GM19395 (cell line): ENCODE measurements around the gene PBX3.

Experiments
- ATAC-seq: cut with Tn5 transposase; IDR thresholded peaks from one replicate; pipeline ENCODE4 v1.9.1; 2021; ENCODE audit warnings: mild to moderate bottlenecking, moderate library complexity; ENCODE audit not compliant: unreplicated experiment

The PBX3 gene

GRCh38 chr9:125854553-125855275 lies 107.5 kb downstream of the PBX3 start:
- ATAC-seq = no peak

DNA sequence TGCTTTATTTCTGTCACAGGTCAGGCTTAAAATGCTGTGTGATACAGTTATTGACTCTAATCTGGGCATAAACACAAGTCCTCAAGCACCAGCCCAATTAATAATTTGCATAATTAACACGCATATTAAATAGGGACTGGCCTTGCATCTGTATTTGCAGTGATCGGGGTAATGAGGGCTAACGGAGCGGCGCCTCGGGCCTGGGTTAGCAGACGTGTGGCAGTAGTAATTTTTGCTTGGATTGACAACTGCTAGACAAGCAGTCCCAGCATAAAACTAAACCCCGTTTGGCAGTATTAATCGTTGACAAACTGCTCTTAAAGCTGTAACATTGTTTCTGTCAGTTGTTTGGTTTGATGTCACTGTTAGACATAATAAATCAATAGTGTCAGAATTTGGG lies 109.2 kb downstream of the PBX3 start:
- ATAC-seq = no peak

DNA sequence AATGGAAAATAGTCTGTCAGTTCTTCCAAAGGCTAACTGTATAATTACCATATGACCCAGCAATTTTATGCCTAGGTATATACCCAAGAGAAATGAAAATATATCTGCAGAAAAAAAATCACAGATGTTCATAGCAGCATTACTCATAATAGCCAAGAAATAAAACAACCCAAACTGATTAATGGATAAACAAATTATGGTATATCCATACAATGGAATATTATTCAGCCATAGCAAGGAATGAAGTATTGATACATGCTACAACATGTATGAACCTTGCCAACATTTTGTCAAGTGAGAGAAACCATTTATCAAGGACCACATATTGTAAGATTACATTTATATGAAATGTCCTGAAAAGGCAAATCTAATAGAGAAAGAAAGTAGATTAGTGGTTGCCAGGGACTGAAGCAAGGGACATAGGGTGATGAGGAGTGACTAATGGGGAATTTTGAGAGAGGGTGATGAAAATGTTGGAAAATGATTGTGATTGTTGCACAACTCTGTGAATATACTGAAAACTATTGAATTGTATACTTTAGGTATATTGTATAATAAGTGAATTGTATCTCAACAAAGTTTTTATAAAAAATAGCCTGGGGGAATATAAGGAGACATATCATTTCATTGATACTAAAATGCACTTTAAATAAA lies 114.4 kb downstream of the PBX3 start:
- no peak for ATAC-seq

GRCh38 chr9:125863923-125864322 lies 116.8 kb downstream of the PBX3 start:
- ATAC-seq = no peak

DNA sequence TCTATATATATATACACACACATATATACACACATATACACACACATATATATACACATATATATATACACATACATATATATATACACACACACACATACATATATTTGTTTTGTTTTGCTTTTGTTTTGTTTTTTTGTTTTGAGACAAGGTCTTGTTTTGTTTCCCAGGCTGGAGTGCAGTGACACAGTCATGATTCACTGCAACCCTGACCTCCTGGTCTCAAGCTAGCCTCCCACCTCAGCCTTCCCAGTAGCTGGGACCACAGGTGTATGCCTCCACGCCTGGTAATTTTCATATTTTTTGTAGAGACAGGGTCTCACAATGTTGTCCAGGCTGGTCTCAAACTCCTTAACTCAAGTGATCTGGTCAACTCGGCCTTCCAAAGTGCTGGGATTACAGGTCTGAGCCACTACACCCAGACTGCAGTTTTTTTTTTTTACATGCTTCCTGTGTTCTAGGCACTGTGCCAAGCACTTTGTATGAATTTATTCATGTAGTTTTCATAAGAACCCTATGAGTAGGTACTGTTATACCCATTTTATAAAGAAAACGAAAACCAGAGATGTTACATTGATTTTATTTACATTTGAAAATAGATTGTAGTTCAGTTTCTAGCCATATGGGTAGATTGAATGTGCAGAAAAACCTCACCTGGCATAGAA lies 120.7 kb downstream of the PBX3 start:
- ATAC-seq = no peak

DNA sequence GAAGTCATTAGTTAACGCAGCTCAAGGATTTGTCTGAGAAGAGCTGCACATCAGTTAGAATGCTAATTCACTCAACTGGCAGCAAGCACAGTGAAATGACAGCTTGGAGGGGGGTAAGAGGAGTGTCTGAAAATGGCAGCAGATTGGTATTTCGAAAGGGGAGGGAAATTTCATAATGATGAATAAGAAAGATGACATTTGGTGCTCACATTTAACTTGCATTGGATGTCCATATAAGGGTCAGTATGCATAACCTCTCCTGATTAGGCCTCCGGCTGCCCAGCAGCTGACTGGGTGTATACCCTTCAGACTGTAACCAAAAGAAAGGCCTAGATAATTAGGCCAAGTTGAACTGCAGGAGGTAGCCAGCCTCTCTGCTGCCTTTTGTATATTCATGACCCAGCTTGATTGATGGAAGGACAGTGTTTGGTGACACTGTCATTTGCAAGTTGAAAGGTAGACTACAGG lies 131.0 kb downstream of the PBX3 start:
- ATAC-seq = no peak

DNA sequence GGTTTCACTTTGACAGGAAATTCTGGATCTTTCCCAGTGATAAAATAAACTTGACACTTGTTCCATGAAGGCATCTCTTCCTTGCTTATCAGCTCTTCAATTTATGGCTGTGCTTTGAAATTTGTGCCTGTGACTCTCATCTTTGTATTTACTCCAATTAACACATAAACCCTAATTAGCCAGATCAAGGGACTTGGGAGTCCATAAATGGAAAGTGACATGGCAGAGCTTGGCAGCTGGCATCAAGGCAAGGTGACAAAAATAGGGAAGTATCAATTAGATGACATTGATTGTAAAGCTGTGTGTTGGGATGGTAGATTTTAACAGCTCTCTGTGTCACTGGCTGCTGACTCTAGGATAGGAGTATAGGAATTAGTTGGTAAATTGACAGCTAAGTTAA lies 133.9 kb downstream of the PBX3 start:
- no peak for ATAC-seq

DNA sequence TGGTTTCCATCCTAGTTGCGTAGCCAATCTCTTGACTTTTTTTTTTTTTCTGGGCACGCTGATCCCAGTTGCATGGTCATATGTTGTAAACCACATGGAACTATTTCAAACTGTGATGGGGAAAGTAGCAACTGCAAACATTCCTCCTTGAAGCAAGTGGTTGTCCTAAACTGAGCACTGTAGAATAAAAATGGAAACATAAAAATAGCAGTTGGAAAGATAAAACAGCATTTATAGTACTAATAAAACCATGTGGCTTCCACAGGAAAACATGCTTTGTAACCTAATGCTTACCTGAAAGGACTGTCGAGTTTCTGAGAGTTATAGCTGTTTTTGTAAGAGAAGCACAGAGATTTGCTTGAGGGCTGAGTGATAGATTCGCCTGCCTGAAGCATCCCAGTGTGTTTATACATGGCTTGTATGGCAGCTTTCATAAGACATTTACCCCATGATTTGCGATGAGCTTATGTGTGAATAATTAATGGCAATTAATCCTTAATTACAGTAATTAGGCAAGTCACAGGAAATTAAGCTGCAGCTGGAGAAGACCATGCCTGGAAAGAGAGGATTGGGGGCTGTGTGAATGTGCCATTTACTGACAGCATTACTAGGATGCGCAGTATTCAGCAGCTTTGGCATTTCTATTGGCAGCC lies 136.5 kb downstream of the PBX3 start:
- ATAC-seq = no peak

GRCh38 chr9:125884218-125884595 lies 137.0 kb downstream of the PBX3 start:
- ATAC-seq = no peak

DNA sequence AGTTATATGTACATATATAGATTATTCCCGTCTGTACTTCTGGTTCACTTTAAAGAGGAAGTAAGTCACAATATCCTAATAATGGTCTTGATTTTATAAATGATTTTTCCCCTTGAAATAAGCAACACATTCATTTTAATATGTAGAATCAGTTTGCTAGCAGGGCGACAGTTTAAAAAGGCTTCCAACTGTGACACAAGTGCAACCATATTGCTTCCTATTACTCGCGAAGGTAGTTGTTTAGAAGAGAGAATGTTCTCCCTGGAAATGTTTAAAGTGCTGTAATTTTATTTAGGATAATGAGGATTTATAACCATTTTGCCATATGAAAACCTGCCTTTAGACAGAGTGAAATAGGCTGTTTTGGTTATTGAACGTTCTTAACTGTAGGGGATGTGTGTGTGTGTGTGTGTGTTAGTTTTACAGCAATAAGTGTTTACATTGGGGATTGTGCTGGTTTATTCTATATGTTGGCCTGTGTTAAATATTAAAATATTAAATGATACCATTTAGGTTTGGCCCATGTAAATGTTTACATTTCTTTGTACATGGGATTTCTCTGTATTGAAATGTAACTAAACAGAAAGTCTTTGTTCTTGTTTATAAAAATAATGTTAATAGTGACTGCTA lies 138.3 kb downstream of the PBX3 start:
- no peak for ATAC-seq

GRCh38 chr9:125886365-125886764 lies 139.2 kb downstream of the PBX3 start:
- no peak for ATAC-seq

DNA sequence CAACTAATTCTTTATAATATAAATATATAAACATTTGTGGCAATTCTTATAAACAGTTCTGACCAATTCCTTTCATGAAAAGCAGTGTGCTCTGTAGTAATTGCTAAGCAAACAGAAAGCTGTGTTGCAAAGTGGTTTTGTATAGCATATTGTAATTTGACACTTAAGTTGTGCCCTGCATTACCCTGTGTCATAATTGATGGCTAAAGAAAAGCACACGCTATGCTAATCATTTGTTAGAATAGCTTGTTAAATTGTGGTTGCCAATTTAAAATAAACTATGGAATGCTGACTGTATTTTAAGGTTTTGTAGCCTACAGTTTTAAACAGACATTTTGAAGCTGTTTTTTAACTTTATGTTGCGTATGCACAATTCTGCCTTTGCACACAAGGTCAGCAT lies 140.0 kb downstream of the PBX3 start:
- ATAC-seq = no peak

DNA sequence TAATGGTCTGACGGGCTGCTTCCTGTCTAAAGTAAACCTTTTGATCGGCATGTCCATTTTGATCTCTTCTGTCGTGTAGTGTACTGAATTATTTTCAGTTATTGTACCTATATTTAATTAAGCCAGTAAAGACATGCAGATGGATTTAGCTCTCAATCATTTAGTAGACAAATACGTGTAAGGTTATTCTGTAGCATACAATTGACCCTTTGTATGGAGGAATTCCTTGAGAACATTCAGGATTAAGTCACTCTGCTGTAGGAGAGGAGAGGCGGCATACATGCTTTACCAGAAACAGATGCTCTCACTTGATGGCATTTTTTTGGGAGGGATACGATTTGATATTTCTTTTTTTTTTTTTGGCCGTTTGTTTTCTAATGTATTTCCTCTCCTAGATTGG lies 141.0 kb downstream of the PBX3 start:
- no peak for ATAC-seq

- peak; percentile 30 for ATAC-seq
Measured at GRCh38 chr9:125889112-125889475, 141.9 kb downstream of the PBX3 start.

DNA sequence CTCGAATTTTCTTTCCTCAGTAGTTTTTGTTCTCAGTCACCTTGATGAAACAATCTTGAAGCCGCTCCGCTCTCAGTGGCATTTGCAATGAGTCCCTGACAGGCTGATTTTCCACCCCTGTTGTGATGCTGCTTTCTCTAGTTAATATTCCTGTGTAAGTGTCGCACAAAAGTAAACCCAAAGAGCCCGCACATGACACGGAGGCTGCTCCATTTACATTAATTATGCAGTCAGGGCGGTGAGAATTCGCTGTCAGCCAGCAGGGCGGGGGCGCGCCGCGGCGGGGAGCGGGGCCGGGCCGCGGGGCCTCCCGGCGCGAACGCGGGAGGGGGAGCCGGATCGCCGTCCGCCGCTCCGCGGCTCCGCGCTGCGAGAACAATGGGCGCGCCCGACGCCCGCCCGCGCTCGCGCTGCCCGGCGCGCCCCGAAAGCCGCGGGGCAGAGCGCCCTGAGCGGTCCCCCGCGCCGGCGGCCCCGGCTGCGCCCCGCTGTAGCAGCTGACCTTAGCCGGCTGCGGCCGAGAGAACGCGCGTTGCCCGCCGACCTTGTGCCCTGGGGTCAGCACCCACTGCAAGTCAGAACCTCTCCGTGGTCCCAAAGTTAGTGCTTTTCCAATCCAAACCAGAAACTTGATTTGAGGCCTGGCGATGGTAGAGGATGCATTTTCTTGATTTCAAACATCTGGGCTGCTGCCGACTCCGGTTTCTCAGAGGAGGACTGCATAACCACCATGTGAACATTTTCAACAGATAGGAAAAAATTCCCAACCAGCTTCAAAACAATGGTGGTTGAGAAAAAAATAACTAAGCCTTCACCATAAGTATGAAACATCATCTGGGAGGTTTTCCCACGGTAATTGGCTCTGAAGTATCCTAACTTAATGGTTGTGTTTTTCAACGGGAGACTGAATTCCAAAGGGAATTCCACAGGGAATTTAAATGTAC lies 142.6 kb downstream of the PBX3 start:
- peak; percentile 53 for ATAC-seq

DNA sequence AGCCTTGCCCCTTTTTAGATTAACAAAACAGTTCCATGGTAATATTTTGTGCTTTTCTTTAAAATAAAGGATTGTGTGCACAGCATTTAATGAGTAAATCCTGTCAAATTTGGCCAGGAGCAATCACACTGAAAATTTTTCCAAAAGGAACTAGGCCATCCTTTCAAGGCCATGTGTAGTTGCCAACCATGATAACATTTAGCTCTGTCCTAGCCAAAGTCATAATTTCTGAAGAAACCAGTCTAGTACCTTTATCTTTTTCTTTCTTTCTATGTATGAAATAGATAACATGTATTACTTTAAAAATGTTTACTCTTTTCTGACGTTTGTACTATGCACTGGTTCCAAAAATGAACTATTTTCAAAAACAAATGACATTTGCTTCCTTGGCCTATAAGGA lies 143.7 kb downstream of the PBX3 start:
- no peak for ATAC-seq

DNA sequence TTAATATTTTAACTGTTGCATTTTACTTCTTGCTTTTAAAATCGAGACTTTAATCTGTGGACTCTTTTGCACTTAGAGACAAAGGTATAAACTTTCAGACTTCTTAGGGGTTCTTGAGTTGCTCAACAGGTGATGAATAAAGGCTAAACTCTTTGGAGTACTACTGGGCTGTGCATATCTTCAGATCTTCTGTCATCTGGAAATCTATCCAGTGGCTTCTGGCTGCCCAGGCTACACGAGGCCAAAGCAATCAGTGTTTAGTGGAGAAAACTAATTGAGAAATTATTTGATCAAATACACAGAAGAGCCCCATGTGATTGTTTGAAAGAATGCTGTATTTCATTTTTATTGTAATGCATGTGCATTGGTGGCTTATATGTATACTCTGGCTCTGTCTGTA lies 146.1 kb downstream of the PBX3 start:
- no peak for ATAC-seq

DNA sequence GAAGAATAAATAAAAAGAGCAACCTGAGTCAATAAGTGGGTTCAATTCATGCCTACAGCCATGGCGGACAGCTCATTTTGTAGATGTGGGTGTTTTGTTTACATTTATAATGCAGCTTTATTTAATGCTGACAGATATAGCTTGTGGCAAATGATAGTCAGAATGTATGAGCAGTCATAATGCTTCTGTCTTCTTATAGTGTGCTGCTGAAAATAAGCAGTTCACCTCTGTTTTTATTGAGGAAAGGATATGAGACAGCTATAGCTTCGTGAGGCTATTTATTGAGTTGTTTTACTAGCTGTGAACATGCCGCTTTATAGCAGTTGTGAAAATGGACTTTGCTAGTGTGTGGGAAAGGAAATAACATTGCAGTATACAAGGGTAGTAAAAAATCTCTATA lies 147.4 kb downstream of the PBX3 start:
- ATAC-seq = no peak

- ATAC-seq = no peak
Measured at GRCh38 chr9:125896404-125896803, 149.2 kb downstream of the PBX3 start.

GRCh38 chr9:125896964-125897363 lies 149.8 kb downstream of the PBX3 start:
- no peak for ATAC-seq
